NCI-H1436 treated with DMSO at 0.1 percent for 48 hours (cell line): ENCODE measurements around the gene PCSK5.
A peak's percentile ranks its signal among the peaks of the same experiment; 100 is the strongest.
"Not testable (repeated sequence)": the region's sequence is repeated elsewhere in the genome, so short reads cannot be mapped to it uniquely, and the experiment has no call there.

Experiments used
- DNase-seq: peaks from one replicate; lab custom pipeline; 2025; lab: John Stamatoyannopoulos, UW

Gene PCSK5

GRCh38 chr9:76359365-76359764 lies 468.9 kb downstream of the PCSK5 start:
- DNase-seq, result no peak

GRCh38 chr9:76359766-76360165 lies 469.3 kb downstream of the PCSK5 start:
- DNase-seq, result no peak

- not testable (repeated sequence) for DNase-seq
Observed at GRCh38 chr9:76362332-76363031, 472.0 kb downstream of the PCSK5 start.

GRCh38 chr9:76363032-76363395 lies 472.5 kb downstream of the PCSK5 start:
- DNase-seq, result no peak

- DNase-seq, result no peak
Observed at GRCh38 chr9:76365028-76365427, 474.6 kb downstream of the PCSK5 start.

- no peak for DNase-seq
Observed at GRCh38 chr9:76366275-76366674, 475.8 kb downstream of the PCSK5 start.

GRCh38 chr9:76369583-76369982 lies 479.1 kb downstream of the PCSK5 start:
- no peak for DNase-seq

- no peak for DNase-seq
Observed at GRCh38 chr9:76370396-76371023, 480.0 kb downstream of the PCSK5 start.

- DNase-seq, result no peak
Observed at GRCh38 chr9:76371901-76372300, 481.4 kb downstream of the PCSK5 start.

GRCh38 chr9:76372336-76372735 lies 481.9 kb downstream of the PCSK5 start:
- DNase-seq, result no peak

GRCh38 chr9:76373173-76373783 lies 482.8 kb downstream of the PCSK5 start:
- DNase-seq, result no peak

GRCh38 chr9:76373784-76374474 lies 483.5 kb downstream of the PCSK5 start:
- DNase-seq, result no peak

- DNase-seq, result no peak
Observed at GRCh38 chr9:76374783-76375559, 484.5 kb downstream of the PCSK5 start.

GRCh38 chr9:76377791-76378190 lies 487.3 kb downstream of the PCSK5 start:
- no peak for DNase-seq

- DNase-seq, result no peak
Observed at GRCh38 chr9:76378367-76379073, 488.0 kb downstream of the PCSK5 start.

GRCh38 chr9:76379494-76379893 lies 489.0 kb downstream of the PCSK5 start:
- no peak for DNase-seq

- DNase-seq, result no peak
Observed at GRCh38 chr9:76390656-76391055, 500.2 kb downstream of the PCSK5 start.

- DNase-seq, result peak; percentile 19
Observed at GRCh38 chr9:76394195-76394959, 503.9 kb downstream of the PCSK5 start, which contains the start of gene RFK. RFK (minus strand) TSS chr9:76394426; CDS start chr9:76394171, 255 bp downstream.

- DNase-seq, result peak; percentile 40
Observed at GRCh38 chr9:76394960-76395252, 504.4 kb downstream of the PCSK5 start.

GRCh38 chr9:76395381-76395780 lies 504.9 kb downstream of the PCSK5 start:
- DNase-seq, result no peak

GRCh38 chr9:76396144-76396543 lies 505.7 kb downstream of the PCSK5 start:
- DNase-seq, result no peak
